Activated T-cell treated with anti-CD3 and anti-CD28 coated beads, Interleukin-2, amount 50 U/mL, for 72 hours (primary cell): ENCODE data around the gene COL26A1. TPM values are rescaled to one million over a fixed set of nuclear protein-coding genes. Genes with fewer than 3 reads are reported as not detected.

Experiments
- ATAC-seq, 2 donors: fragments of 150-1000 bp; cut with Tn5 transposase; replicated peaks in 1 of 2; 2 replicates each; pipeline ENCODE4 v1.10.0; 2021; ENCODE audit warnings: moderate library complexity in 2 of 2, mild to moderate bottlenecking in 1 of 2
- DNase-seq, 2 donors: peaks; one replicate each; pipeline ENCODE4 v3.0.0; 2021 to 2022; ENCODE audit warnings: mixed read lengths in 1 of 2
- H3K27ac Mint-ChIP-seq: one replicate; pipeline ENCODE4 v1.8.0; 2022; ENCODE audit warnings: mild to moderate bottlenecking, moderate library complexity, mixed read lengths
- H3K27me3 Mint-ChIP-seq: one replicate; pipeline ENCODE4 v1.8.0; 2022; ENCODE audit warnings: low read depth, mixed read lengths
- H3K36me3 Mint-ChIP-seq, 2 donors: one replicate each; pipeline ENCODE4 v1.8.0; 2022; ENCODE audit warnings: mixed read lengths in 2 of 2, mild to moderate bottlenecking in 1 of 2; ENCODE audit not compliant: insufficient read depth in 2 of 2
- H3K4me1 Mint-ChIP-seq: one replicate; pipeline ENCODE4 v1.8.0; 2022; ENCODE audit warnings: low read depth, mixed read lengths
- H3K4me3 Mint-ChIP-seq, 2 donors: one replicate each; pipeline ENCODE4 v1.8.0; 2022; ENCODE audit warnings: mild to moderate bottlenecking in 2 of 2, mixed read lengths in 2 of 2, moderate library complexity in 2 of 2
- H3K9me3 Mint-ChIP-seq, 2 donors: one replicate each; pipeline ENCODE4 v1.8.0; 2022; ENCODE audit warnings: mixed read lengths in 2 of 2
- total RNA-seq, 2 donors: library from RNA; stranded (reverse); gene quantifications; one replicate each; pipeline ENCODE4 v1.2.3, GENCODE V29; 2022

Gene COL26A1
- total RNA-seq, 2 donors from 2014 or later, result 0.22 TPM; not detected in 1

- no peaks in the 10 kb centered on the region for H3K9me3 Mint-ChIP-seq
- no peak for ATAC-seq
- H3K4me1 Mint-ChIP-seq, result peaks cover 7% of the 10 kb centered on the region
- no peak overlapping the region for H3K4me3 Mint-ChIP-seq
- H3K27ac Mint-ChIP-seq, result no peak overlapping the region
- DNase-seq, result no peak
- no peaks in the 10 kb centered on the region for H3K36me3 Mint-ChIP-seq
- peaks cover 24% of the 10 kb centered on the region for H3K27me3 Mint-ChIP-seq
These were observed 147.6 kb downstream of the COL26A1 start for GRCh38 chr7:101510297-101510696.

- no peak for ATAC-seq
- no peaks in the 10 kb centered on the region for H3K9me3 Mint-ChIP-seq
These were observed 149.3 kb downstream of the COL26A1 start for GRCh38 chr7:101511965-101512364.

GRCh38 chr7:101516851-101517250 is 154.2 kb downstream of the COL26A1 start:
- H3K9me3 Mint-ChIP-seq, result no peaks in the 10 kb centered on the region
- no peaks in the 10 kb centered on the region for H3K36me3 Mint-ChIP-seq
- H3K27ac Mint-ChIP-seq, result no peak overlapping the region
- H3K4me3 Mint-ChIP-seq, result no peak overlapping the region
- H3K4me1 Mint-ChIP-seq, result no peaks in the 10 kb centered on the region
- H3K27me3 Mint-ChIP-seq, result peaks cover 4% of the 10 kb centered on the region
- ATAC-seq (no peak), DNase-seq (no peak)

More at GRCh38 chr7:101511965-101512364, 149.3 kb downstream of the COL26A1 start:
- H3K4me1 Mint-ChIP-seq, result peaks cover 7% of the 10 kb centered on the region
- no peaks in the 10 kb centered on the region for H3K36me3 Mint-ChIP-seq
- peaks cover 21% of the 10 kb centered on the region for H3K27me3 Mint-ChIP-seq
- no peak for DNase-seq
- H3K4me3 Mint-ChIP-seq, result no peak overlapping the region
- no peak overlapping the region for H3K27ac Mint-ChIP-seq

- Mint-ChIP-seq H3K9me3 (no peaks in the 10 kb centered on the region), H3K4me3 (no peak overlapping the region), H3K36me3 (no peaks in the 10 kb centered on the region), H3K27me3 (peaks cover 4% of the 10 kb centered on the region), H3K4me1 (no peaks in the 10 kb centered on the region), H3K27ac (no peak overlapping the region)
- DNase-seq (no peak), ATAC-seq (no peak)
These were observed 154.6 kb downstream of the COL26A1 start for GRCh38 chr7:101517304-101517703.

DNA sequence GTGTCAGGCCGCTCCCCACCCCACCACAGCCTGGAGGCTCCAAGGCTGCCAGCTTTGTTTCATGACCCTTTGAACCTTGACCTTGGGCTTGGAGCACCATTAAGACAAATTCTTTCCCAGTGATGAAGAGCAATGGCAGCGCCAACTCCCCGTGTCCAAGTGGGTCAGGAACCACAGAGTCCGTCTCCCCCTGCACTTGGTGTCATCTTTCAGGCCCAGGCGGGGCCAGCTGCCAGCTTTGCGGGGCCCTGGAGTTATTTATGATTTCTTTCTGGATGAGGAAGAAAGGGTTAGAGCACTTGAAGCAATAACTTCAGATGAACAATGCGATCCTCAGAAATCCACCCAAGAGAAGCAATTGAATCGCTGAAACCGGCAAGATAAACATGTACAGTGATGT is 155.7 kb downstream of the COL26A1 start:
- DNase-seq, result no peak
- Mint-ChIP-seq H3K4me1 (no peaks in the 10 kb centered on the region), H3K4me3 (no peak overlapping the region), H3K27me3 (peaks cover 4% of the 10 kb centered on the region), H3K36me3 (no peaks in the 10 kb centered on the region), H3K9me3 (no peaks in the 10 kb centered on the region), H3K27ac (no peak overlapping the region)
- ATAC-seq, result no peak

DNA sequence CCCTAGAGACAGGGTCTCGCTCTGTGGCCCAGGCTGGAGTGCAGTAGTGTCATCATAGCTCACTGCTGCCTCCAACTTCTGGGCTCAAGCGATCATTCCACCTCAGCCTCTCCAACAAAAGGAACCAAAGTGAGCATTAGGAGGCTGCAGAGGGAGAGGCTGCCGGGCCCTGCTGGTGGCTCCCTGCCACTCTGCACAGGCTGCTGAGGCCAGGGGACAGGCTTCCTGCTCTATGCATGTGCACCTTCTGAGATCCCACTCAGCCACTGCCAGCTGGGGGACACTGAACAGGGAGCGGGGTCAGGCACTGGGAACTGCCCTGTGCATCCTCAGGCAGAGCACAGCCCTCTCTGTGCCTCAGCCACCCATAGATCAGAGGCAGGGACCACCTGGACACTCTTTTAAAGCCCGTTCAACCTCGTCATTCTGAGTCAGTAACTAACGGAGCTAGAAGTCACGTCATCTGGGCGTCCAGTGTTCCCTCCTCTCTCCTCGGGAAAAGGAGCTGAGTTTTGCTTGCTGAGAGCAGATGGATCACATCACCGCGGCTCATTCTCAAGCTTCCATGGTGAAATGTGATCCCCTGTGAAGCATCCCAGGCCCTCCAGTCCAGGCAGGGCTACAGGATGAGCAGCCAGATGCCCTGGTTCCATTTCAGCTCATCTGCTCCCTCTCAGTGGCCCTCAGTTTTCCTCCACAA is 156.8 kb downstream of the COL26A1 start:
- no peak for DNase-seq
- H3K9me3 Mint-ChIP-seq, result no peaks in the 10 kb centered on the region
- H3K4me3 Mint-ChIP-seq, result no peak overlapping the region
- no peaks in the 10 kb centered on the region for H3K4me1 Mint-ChIP-seq
- no peaks in the 10 kb centered on the region for H3K27me3 Mint-ChIP-seq
- H3K36me3 Mint-ChIP-seq, result no peaks in the 10 kb centered on the region
- no peak for ATAC-seq
- no peak overlapping the region for H3K27ac Mint-ChIP-seq

GRCh38 chr7:101521430-101521925 is 158.8 kb downstream of the COL26A1 start:
- no peaks in the 10 kb centered on the region for H3K9me3 Mint-ChIP-seq
- no peak for ATAC-seq

GRCh38 chr7:101522021-101522420 is 159.3 kb downstream of the COL26A1 start:
- no peak overlapping the region for H3K27ac Mint-ChIP-seq
- no peaks in the 10 kb centered on the region for H3K36me3 Mint-ChIP-seq
- no peak for DNase-seq
- no peaks in the 10 kb centered on the region for H3K27me3 Mint-ChIP-seq
- H3K9me3 Mint-ChIP-seq, result no peaks in the 10 kb centered on the region
- ATAC-seq, result no peak
- H3K4me3 Mint-ChIP-seq, result no peak overlapping the region
- H3K4me1 Mint-ChIP-seq, result no peaks in the 10 kb centered on the region

More at GRCh38 chr7:101521430-101521925, 158.8 kb downstream of the COL26A1 start:
- Mint-ChIP-seq H3K4me3 (no peak overlapping the region), H3K27ac (no peak overlapping the region), H3K27me3 (no peaks in the 10 kb centered on the region), H3K4me1 (no peaks in the 10 kb centered on the region), H3K36me3 (no peaks in the 10 kb centered on the region)
- no peak for DNase-seq

- H3K27ac Mint-ChIP-seq, result no peak overlapping the region
- H3K4me1 Mint-ChIP-seq, result no peaks in the 10 kb centered on the region
- no peak for ATAC-seq
- H3K4me3 Mint-ChIP-seq, result no peak overlapping the region
- no peaks in the 10 kb centered on the region for H3K9me3 Mint-ChIP-seq
- no peaks in the 10 kb centered on the region for H3K36me3 Mint-ChIP-seq
- peaks cover 6% of the 10 kb centered on the region for H3K27me3 Mint-ChIP-seq
- DNase-seq, result no peak
These were observed 165.4 kb downstream of the COL26A1 start for GRCh38 chr7:101527844-101528667.

DNA sequence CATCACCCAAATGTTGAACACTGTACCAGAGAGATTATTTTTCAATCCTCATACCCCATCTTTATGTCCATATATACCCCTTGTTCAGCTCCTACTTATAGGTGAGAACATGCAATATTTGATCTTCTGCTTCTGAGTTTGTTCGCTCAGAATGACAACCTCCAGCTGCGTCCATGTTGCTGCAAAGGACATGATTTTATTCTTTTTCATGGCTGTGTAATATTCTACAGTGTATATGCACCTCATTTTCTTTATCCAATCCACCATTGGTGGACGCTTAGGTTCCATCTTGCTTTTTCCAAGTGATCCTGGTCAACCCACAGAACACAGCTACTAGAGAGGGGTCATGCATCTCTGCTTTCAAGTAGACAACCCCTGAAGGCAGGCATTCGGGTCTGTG is 166.9 kb downstream of the COL26A1 start:
- H3K9me3 Mint-ChIP-seq, result no peaks in the 10 kb centered on the region
- no peak for ATAC-seq
- H3K27me3 Mint-ChIP-seq, result peaks cover 6% of the 10 kb centered on the region

GRCh38 chr7:101531726-101532357 is 169.2 kb downstream of the COL26A1 start:
- no peak for ATAC-seq
- no peaks in the 10 kb centered on the region for H3K36me3 Mint-ChIP-seq
- no peak for DNase-seq
- no peak overlapping the region for H3K27ac Mint-ChIP-seq
- H3K27me3 Mint-ChIP-seq, result peaks cover 6% of the 10 kb centered on the region
- H3K9me3 Mint-ChIP-seq, result no peaks in the 10 kb centered on the region
- no peaks in the 10 kb centered on the region for H3K4me1 Mint-ChIP-seq
- H3K4me3 Mint-ChIP-seq, result no peak overlapping the region

More for the DNA sequence above, 166.9 kb downstream of the COL26A1 start:
- Mint-ChIP-seq H3K27ac (no peak overlapping the region), H3K36me3 (no peaks in the 10 kb centered on the region), H3K4me3 (no peak overlapping the region), H3K4me1 (no peaks in the 10 kb centered on the region)
- no peak for DNase-seq

- H3K4me1 Mint-ChIP-seq, result no peaks in the 10 kb centered on the region
- H3K36me3 Mint-ChIP-seq, result no peaks in the 10 kb centered on the region
- DNase-seq, result no peak
- no peak overlapping the region for H3K4me3 Mint-ChIP-seq
- ATAC-seq, result no peak
- H3K27me3 Mint-ChIP-seq, result peaks cover 6% of the 10 kb centered on the region
- H3K9me3 Mint-ChIP-seq, result no peaks in the 10 kb centered on the region
- H3K27ac Mint-ChIP-seq, result no peak overlapping the region
These were observed 169.9 kb downstream of the COL26A1 start for GRCh38 chr7:101532400-101533102.

DNA sequence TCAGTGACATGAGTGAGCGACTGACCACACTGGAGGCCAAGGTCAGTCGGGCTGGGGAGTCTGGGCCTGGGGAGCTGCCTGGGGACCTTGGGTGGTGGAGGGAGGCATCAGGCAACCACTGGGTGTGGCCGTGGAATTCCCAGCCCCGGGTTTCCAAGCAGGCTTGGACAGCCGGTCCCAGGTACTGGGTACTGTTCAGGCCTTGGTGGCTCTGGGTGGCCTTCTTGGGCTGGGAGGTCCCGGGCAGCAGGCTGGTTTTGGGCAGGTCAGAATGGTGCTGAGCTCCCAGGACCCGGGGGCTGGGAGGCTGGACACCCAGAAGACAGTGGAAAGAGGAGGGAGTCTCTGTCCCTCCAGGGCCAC is 170.4 kb downstream of the COL26A1 start:
- Mint-ChIP-seq H3K9me3 (no peaks in the 10 kb centered on the region), H3K27me3 (peaks cover 6% of the 10 kb centered on the region), H3K36me3 (no peaks in the 10 kb centered on the region), H3K4me1 (no peaks in the 10 kb centered on the region), H3K4me3 (no peak overlapping the region), H3K27ac (no peak overlapping the region)
- ATAC-seq, result no peak
- DNase-seq, result no peak
